HFFc6 (cell line): ENCODE results near the gene CHST3. TPM values are rescaled to one million over a fixed set of nuclear protein-coding genes. Genes with fewer than 3 reads are reported as not detected.

ENCODE experiments used
- DNase-seq: peaks from one replicate; pipeline ENCODE4 v3.0.0-alpha.2; 2018
- H3K27ac Mint-ChIP-seq: 2 replicates; pipeline ENCODE4 v1.8.0; 2020; ENCODE audit warnings: mild to moderate bottlenecking, mixed read lengths
- H3K27me3 Mint-ChIP-seq: 2 replicates; pipeline ENCODE4 v1.8.0; 2021; ENCODE audit warnings: mild to moderate bottlenecking, moderate library complexity, mixed read lengths; ENCODE audit not compliant: insufficient read depth
- H3K36me3 Mint-ChIP-seq: 2 replicates; pipeline ENCODE4 v1.8.0; 2021; ENCODE audit warnings: low read depth, mixed read lengths
- H3K4me1 Mint-ChIP-seq: 2 replicates; pipeline ENCODE4 v1.8.0; 2020; ENCODE audit warnings: low read depth, mixed read lengths
- H3K4me3 Mint-ChIP-seq: 2 replicates; pipeline ENCODE4 v1.8.0; 2020; ENCODE audit warnings: mild to moderate bottlenecking, moderate library complexity, mixed read lengths
- H3K9me3 Mint-ChIP-seq: 2 replicates; pipeline ENCODE4 v1.8.0; 2020; ENCODE audit warnings: mild to moderate bottlenecking, mixed read lengths
- CTCF ChIP-seq: fragments of 200-600 bp; sonication (generic); IDR thresholded peaks from 2 replicates; pipeline ENCODE4 v1.5.0; 2021; ENCODE audit warnings: antibody characterized with exemption, mild to moderate bottlenecking
- total RNA-seq, 6 experiments: library from RNA; stranded (reverse); fragmentation: NEBNext Ultra II Directional; extraction: Animal tissue kit (Norgen Biotek cat#: 25700); gene quantifications; 2 replicates in 1 of 6; 3 replicates in 5 of 6; pipeline ENCODE4 v1.2.3, GENCODE V29; 2021

CHST3 gene
- total RNA-seq, 6 experiments from 2014 or later = 34.9 to 48.1 (median 40.3) TPM

DNA sequence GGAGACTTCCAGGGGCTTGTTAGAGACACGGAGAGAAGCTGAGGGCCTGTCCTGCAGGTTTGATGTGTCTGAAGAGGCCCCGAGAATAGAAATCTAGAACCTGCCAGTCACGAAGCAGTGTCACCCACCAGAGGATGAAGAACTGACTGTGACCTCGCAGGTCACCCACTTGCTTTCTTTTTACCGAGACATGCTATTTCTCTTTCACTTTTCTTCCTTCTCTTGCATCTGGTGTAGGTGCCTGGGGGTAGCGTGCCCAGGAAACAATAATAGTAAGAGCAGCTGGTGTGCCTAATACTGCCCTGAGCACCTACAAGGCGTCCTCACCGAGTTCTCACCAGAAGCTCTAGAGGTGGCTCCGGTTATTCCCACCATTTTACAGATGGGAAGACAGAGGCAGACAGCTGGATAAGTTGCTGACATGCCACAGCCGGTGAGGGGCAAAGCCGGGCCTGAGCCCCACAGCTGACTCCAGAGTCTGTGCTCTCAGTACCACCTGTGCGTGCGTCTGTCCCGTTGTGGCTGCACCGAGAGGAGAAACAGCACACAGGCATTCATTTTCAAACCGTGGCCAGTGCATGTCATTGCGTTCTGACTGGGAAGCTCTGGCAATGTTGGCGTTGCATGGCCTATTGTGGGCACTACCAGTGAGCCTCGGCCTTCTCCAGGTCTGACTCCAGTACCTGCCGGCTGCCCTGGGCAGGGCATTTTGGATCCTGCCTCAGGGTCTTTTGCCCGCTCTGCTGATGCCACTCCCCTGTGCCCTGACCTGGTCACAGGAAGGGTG, 7.8 kb downstream of the CHST3 start:
- DNase-seq = no peak
- no peak for TF ChIP-seq CTCF
- H3K36me3 Mint-ChIP-seq = peaks cover 15% of the 10 kb centered on the region
- H3K27ac Mint-ChIP-seq = peak overlapping the region; percentile 62
- no peak overlapping the region for H3K4me3 Mint-ChIP-seq
- peaks cover 4% of the 10 kb centered on the region for H3K27me3 Mint-ChIP-seq
- no peaks in the 10 kb centered on the region for H3K9me3 Mint-ChIP-seq
- H3K4me1 Mint-ChIP-seq = peaks cover 97% of the 10 kb centered on the region

DNA sequence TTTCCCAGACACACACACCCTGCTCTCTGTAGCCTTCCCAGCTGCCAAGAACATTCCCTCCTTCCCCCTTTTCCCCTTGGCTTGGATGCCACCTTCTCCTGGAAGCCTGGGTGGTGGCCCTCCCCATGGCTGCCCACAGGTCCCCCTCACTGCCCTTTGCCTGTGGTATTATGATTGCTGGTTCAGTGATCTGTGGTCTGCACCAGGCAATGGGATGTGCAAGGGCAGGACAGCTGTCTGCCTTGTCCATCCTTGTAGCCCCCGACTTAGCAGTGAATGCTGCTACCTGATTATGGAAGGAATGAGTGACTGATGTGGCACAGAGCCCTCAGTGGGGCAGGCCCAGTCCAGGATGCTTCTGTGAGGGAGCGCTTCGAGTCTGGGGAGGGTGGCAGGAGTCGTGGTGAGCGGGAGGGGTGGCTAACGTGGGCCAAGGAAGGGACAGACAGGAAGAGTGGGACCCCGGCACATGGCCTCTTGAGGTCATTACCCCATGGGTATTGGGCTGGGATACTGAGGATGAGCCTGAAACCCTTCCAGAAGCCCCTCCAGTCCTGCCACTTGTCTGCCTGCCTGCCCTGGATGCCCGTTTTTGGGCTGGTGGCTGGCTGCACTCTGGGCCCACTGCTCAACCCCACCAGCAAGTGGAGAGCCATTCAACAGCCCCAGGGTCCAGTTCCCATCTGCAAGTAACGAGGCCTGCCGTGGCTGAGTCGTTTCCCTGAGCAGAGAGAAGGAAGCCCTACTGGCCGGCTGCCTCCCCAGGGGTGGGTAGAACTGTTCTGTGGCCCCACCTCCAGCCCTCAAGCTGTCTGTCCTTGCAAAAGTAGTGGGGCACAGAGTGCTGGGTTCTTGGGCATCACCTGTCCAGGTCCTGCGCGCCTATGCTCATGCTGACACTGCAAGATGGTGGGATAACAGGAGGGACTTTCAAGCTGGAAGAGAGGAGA, 8.8 kb downstream of the CHST3 start:
- H3K27me3 Mint-ChIP-seq = peaks cover 4% of the 10 kb centered on the region
- H3K27ac Mint-ChIP-seq = peak overlapping the region; percentile 92
- peaks cover 12% of the 10 kb centered on the region; the same call in 1 of the 2 replicates for H3K36me3 Mint-ChIP-seq
- H3K4me3 Mint-ChIP-seq = peak overlapping the region; percentile 75
- no peak for TF ChIP-seq CTCF
- H3K9me3 Mint-ChIP-seq = no peaks in the 10 kb centered on the region
- DNase-seq = no peak
- H3K4me1 Mint-ChIP-seq = peaks cover 94% of the 10 kb centered on the region

GRCh38 chr10:71973777-71974488, 9.7 kb downstream of the CHST3 start:
- no peak for DNase-seq
- H3K36me3 Mint-ChIP-seq = peaks cover 17% of the 10 kb centered on the region; the same call in 1 of the 2 replicates
- H3K9me3 Mint-ChIP-seq = no peaks in the 10 kb centered on the region
- peak overlapping the region; percentile 92 for H3K27ac Mint-ChIP-seq
- TF ChIP-seq CTCF = no peak
- H3K4me3 Mint-ChIP-seq = peak overlapping the region; percentile 75
- peaks cover 94% of the 10 kb centered on the region for H3K4me1 Mint-ChIP-seq
- peaks cover 4% of the 10 kb centered on the region for H3K27me3 Mint-ChIP-seq

DNA sequence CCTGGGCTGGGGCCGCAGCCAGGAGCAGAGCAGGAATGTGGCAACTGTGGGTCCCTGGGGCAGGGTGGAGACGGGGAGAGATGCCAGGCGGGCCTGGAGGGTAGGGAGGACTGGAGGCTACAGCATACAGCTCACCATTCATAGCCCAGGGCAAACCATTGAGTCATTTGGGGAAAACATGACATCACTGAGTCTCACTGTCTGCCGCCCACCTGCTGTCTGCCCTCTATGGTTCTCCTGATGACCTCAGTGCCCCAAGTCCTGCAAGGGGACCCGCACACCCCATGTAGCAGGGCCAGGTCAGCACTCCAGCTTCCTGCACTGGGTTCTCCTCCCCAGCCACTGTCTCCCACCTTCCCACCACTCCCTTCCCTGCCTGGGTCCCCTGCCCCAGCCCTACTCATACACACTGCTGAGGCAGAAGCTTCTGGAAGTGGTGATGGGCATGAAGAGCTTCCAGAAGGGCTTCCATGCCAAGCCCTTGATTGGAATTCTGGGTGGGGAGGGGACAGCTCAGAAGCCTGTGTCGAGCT, 10.4 kb downstream of the CHST3 start:
- Mint-ChIP-seq H3K4me1 (peaks cover 94% of the 10 kb centered on the region), H3K4me3 (peak overlapping the region; percentile 75), H3K27ac (peak overlapping the region; percentile 92), H3K36me3 (peaks cover 17% of the 10 kb centered on the region; the same call in 1 of the 2 replicates), H3K9me3 (no peaks in the 10 kb centered on the region), H3K27me3 (peaks cover 4% of the 10 kb centered on the region)
- no peak for TF ChIP-seq CTCF
- DNase-seq = peak; percentile 82
